DMS 273 (cell line): Measurements from ENCODE around the gene MGAT5.
A peak's percentile ranks its signal among the peaks of the same experiment; 100 is the strongest.

Experiments
- DNase-seq: peaks from one replicate; lab custom pipeline; 2025; ENCODE audit not compliant: unreplicated experiment; lab: John Stamatoyannopoulos, UW

The MGAT5 gene

GRCh38 chr2:134443814-134444480, 190.1 kb downstream of the MGAT5 start:
- no peak for DNase-seq

GRCh38 chr2:134445116-134445515, 191.2 kb downstream of the MGAT5 start:
- DNase-seq = no peak

GRCh38 chr2:134445985-134446382, 192.1 kb downstream of the MGAT5 start:
- DNase-seq = no peak

- DNase-seq = peak; percentile 95
Observed at GRCh38 chr2:134446383-134447017, 192.6 kb downstream of the MGAT5 start.

- no peak for DNase-seq
Observed at GRCh38 chr2:134447669-134448068, 193.8 kb downstream of the MGAT5 start.

- DNase-seq = no peak
Observed at GRCh38 chr2:134448650-134449049, 194.8 kb downstream of the MGAT5 start.

- DNase-seq = no peak
Observed at GRCh38 chr2:134449157-134449556, 195.3 kb downstream of the MGAT5 start.

GRCh38 chr2:134449751-134450513, 196.1 kb downstream of the MGAT5 start:
- DNase-seq = no peak

- DNase-seq = no peak
Observed at GRCh38 chr2:134451347-134451630, 197.4 kb downstream of the MGAT5 start.

GRCh38 chr2:134452042-134452733, 198.3 kb downstream of the MGAT5 start:
- DNase-seq = no peak

- DNase-seq = no peak
Observed at GRCh38 chr2:134453476-134453875, 199.6 kb downstream of the MGAT5 start.

GRCh38 chr2:134453973-134454372, 200.1 kb downstream of the MGAT5 start:
- DNase-seq = no peak

GRCh38 chr2:134454426-134454825, 200.6 kb downstream of the MGAT5 start:
- no peak for DNase-seq

GRCh38 chr2:134454931-134455330, 201.1 kb downstream of the MGAT5 start:
- DNase-seq = no peak

- no peak for DNase-seq
Observed at GRCh38 chr2:134455426-134455825, 201.6 kb downstream of the MGAT5 start.

- no peak for DNase-seq
Observed at GRCh38 chr2:134457353-134457752, 203.5 kb downstream of the MGAT5 start.

- DNase-seq = no peak
Observed at GRCh38 chr2:134457765-134458472, 204.0 kb downstream of the MGAT5 start.

- no peak for DNase-seq
Observed at GRCh38 chr2:134458473-134458853, 204.6 kb downstream of the MGAT5 start.

GRCh38 chr2:134458950-134459349, 205.1 kb downstream of the MGAT5 start:
- DNase-seq = no peak

GRCh38 chr2:134459706-134460406, 206.0 kb downstream of the MGAT5 start:
- DNase-seq = no peak

GRCh38 chr2:134460583-134460998, 206.7 kb downstream of the MGAT5 start:
- peak; percentile 94 for DNase-seq
